Nasal cavity respiratory epithelium epithelial cell of viscerocranial mucosa (primary cell): ENCODE results near the gene ESPL1. TPM values are rescaled to one million over a fixed set of nuclear protein-coding genes. Genes with fewer than 3 reads are reported as not detected.

Source experiments
- total RNA-seq: library from RNA; depleted of rRNA; stranded (reverse); fragments of >200 nt; gene quantifications from 2 replicates; pipeline ENCODE4 v1.2.3, GENCODE V29; 2014

ESPL1 gene
- 0.34 and 1.1 TPM in 2 replicates for total RNA-seq

GRCh38 chr12:53267999-53268629 lies at the start of gene ESPL1:
Gene ESPL1, plus strand, starts transcription at chr12:53268299. Its CDS starts 468 bp downstream, at chr12:53268767.

GRCh38 chr12:53231921-53232645 lies 36.0 kb upstream of the ESPL1 start, which contains the start of gene RARG:
Gene RARG, minus strand, starts transcription at chr12:53232209. Its CDS starts 4,664 bp downstream, at chr12:53227545.

DNA sequence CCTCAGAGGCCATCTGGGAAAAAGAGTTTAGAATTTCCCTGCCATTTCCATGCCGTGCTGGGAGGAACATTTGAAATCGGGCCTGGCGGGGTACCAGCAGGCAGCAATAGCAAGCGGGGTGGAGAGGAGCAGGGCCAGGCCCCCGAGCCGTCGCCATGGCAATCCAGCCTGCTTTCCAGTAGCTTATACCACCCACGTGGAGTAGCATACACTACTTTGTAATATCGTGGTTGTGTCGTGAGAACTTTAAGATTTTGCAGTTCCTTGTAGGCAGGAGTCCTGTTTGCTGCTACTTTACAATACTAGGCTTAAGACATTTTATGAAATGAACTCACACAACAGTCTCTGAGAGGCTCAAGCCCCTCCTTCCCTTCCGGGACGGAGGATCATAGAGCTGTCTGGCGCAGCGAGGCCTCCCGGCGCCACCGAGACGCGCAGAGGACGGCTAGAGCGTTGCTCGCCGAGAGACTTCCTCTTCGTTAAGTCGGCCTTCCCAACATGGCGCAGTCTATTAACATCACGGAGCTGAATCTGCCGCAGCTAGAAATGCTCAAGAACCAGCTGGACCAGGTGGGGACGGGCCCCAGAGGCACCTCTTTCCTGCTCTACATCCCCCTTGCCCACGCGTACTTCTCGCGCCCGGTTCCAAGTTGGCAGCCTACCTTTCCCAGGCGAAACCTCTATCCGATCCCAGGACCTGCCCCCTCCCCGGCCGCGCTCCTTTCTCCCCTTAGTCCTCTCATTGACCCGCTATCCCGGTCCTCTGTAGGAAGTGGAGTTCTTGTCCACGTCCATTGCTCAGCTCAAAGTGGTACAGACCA lies 27.2 kb downstream of the ESPL1 start, which contains the start of gene PFDN5:
Gene PFDN5 (plus strand): TSS at position 473 of the 821 bp plus-strand sequence. CDS start 26 bp downstream, at position 499.

GRCh38 chr12:53299454-53300180 lies 31.5 kb downstream of the ESPL1 start, which contains the start of gene MYG1:
Gene MYG1, plus strand, starts transcription at chr12:53299695. Its CDS starts 43 bp downstream, at chr12:53299738.

GRCh38 chr12:53336181-53336681 lies 68.1 kb downstream of the ESPL1 start, which contains the start of gene SP7:
Gene SP7, minus strand, starts transcription at chr12:53336354. Its CDS starts 708 bp downstream, at chr12:53335646.

Other genes starting within 250 kb of the ESPL1 start
- gene TNS2, start 218.2 kb upstream of the ESPL1 start, total RNA-seq = 0.34 and 3.1 TPM in 2 replicates
- 24.3 and 25.5 TPM in 2 replicates for gene SPRYD3, start 188.9 kb upstream of the ESPL1 start, total RNA-seq
- 18.2 and 108 TPM in 2 replicates for gene IGFBP6, start 170.6 kb upstream of the ESPL1 start, total RNA-seq
- not detected in 2 replicates for gene SOAT2, start 164.8 kb upstream of the ESPL1 start, total RNA-seq
- gene ZNF740, start 87.6 kb upstream of the ESPL1 start, total RNA-seq = 13.3 and 20.4 TPM in 2 replicates
- gene CSAD, start 87.4 kb upstream of the ESPL1 start, total RNA-seq = 5.5 and 12.0 TPM in 2 replicates
- gene ITGB7, start 61.0 kb upstream of the ESPL1 start, total RNA-seq = 2.6 and 3.1 TPM in 2 replicates
- 33.2 and 96.8 TPM in 2 replicates for gene RARG, start 36.1 kb upstream of the ESPL1 start, total RNA-seq
- gene PFDN5, start 27.2 kb downstream of the ESPL1 start, total RNA-seq = 191 and 243 TPM in 2 replicates
- 21.0 and 28.4 TPM in 2 replicates for gene MYG1, start 31.4 kb downstream of the ESPL1 start, total RNA-seq
- gene AAAS, start 53.3 kb downstream of the ESPL1 start, total RNA-seq = 25.3 and 32.5 TPM in 2 replicates
- not detected in 2 replicates for gene SP7, start 68.1 kb downstream of the ESPL1 start, total RNA-seq
- 41.0 and 50.3 TPM in 2 replicates for gene SP1, start 111.9 kb downstream of the ESPL1 start, total RNA-seq
- not detected in 2 replicates for gene AMHR2, start 155.6 kb downstream of the ESPL1 start, total RNA-seq
- 24.5 and 41.0 TPM in 2 replicates for gene PRR13, start 173.4 kb downstream of the ESPL1 start, total RNA-seq
- 193 and 385 TPM in 2 replicates for gene PCBP2, start 183.8 kb downstream of the ESPL1 start, total RNA-seq
- 1.7 and 7.0 TPM in 2 replicates for gene MAP3K12, start 231.2 kb downstream of the ESPL1 start, total RNA-seq
- 26.8 and 27.3 TPM in 2 replicates for gene TARBP2, start 233.0 kb downstream of the ESPL1 start, total RNA-seq
- gene NPFF, start 239.2 kb downstream of the ESPL1 start, total RNA-seq = not detected in 2 replicates